KMS-11 (cell line): ENCODE data around the gene HS6ST2.

Source experiments
- H2AFZ ChIP-seq: fragments of 200-600 bp; sonication (generic); 2 replicates; pipeline ENCODE4 v1.6.1; 2016; ENCODE audit warnings: antibody characterized with exemption, mixed run types, low read depth
- H3K27ac ChIP-seq: fragments of 200-600 bp; sonication (generic); 2 replicates; pipeline ENCODE4 v1.6.1; 2016; ENCODE audit warnings: mild to moderate bottlenecking, mixed run types
- H3K27me3 ChIP-seq: fragments of 200-600 bp; sonication (generic); 2 replicates; pipeline ENCODE4 v1.6.1; 2017; ENCODE audit warnings: mild to moderate bottlenecking, low read depth, mixed run types, moderate library complexity; ENCODE audit not compliant: insufficient read depth
- H3K36me3 ChIP-seq: fragments of 200-600 bp; sonication (generic); 2 replicates; pipeline ENCODE4 v1.6.1; 2017; ENCODE audit warnings: mild to moderate bottlenecking, mixed run types; ENCODE audit not compliant: insufficient read depth
- H3K4me1 ChIP-seq: fragments of 200-600 bp; sonication (generic); 2 replicates; pipeline ENCODE4 v1.6.1; 2016; ENCODE audit warnings: mild to moderate bottlenecking, low read depth, mixed run types; ENCODE audit not compliant: poor library complexity, severe bottlenecking
- H3K4me2 ChIP-seq: fragments of 200-600 bp; sonication (generic); 2 replicates; pipeline ENCODE4 v1.7.0; 2016; ENCODE audit warnings: mild to moderate bottlenecking, mixed run types
- H3K4me3 ChIP-seq: fragments of 200-600 bp; sonication (generic); IDR thresholded peaks from 2 replicates; pipeline ENCODE4 v1.6.1; 2017; ENCODE audit warnings: low read depth, low read length, mixed read lengths; ENCODE audit not compliant: insufficient read depth
- H3K79me2 ChIP-seq: fragments of 200-600 bp; sonication (generic); 2 replicates; pipeline ENCODE4 v1.6.1; 2016; ENCODE audit warnings: low read depth, mixed run types; ENCODE audit not compliant: insufficient read depth
- H3K9ac ChIP-seq: fragments of 200-600 bp; sonication (generic); 2 replicates; pipeline ENCODE4 v1.6.1; 2016; ENCODE audit warnings: mild to moderate bottlenecking, mixed run types
- H4K20me1 ChIP-seq: fragments of 200-600 bp; sonication (generic); 2 replicates; pipeline ENCODE4 v1.6.1; 2016; ENCODE audit warnings: mild to moderate bottlenecking, mixed run types; ENCODE audit not compliant: insufficient read depth
- CTCF ChIP-seq: fragments of 200-600 bp; sonication (generic); conservative IDR thresholded peaks from 2 replicates; pipeline ENCODE4 v1.6.1; 2017; ENCODE audit warnings: low read depth, mild to moderate bottlenecking, antibody characterized with exemption, low read length, moderate library complexity, mixed read lengths

HS6ST2 gene

GRCh38 chrX:132999209-132999608, 40.8 kb upstream of the HS6ST2 start:
- H3K36me3 ChIP-seq: no peaks in the 10 kb centered on the region
- no peak overlapping the region for H3K9ac ChIP-seq

DNA sequence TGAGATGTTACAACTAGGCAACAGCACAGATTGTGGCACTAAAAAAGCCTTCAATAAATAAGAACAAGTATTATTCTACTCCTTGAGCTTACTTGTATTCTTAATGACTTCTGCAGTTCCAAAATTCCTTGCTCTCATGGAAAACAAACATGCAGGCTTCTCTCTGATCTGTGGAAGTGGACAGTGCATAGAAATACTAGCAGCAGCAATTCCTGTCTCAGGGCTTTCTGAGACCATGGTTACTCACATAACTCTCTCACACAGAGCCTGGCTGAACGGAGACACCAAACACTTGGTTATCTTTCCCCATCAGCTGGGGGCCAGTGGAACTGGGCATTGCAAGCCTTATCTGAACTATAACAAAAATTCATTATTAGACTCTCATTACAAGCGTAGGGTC, 32.4 kb upstream of the HS6ST2 start:
- Histone ChIP-seq H2AFZ (no peak overlapping the region), H3K36me3 (no peaks in the 10 kb centered on the region), H3K4me2 (no peak overlapping the region), H3K4me1 (no peaks in the 10 kb centered on the region), H3K79me2 (no peaks in the 10 kb centered on the region), H3K27ac (no peak overlapping the region), H4K20me1 (no peaks in the 10 kb centered on the region), H3K4me3 (no peak overlapping the region), H3K9ac (no peak overlapping the region), H3K27me3 (no peaks in the 10 kb centered on the region)
- TF ChIP-seq CTCF: no peak

More at GRCh38 chrX:132999209-132999608, 40.8 kb upstream of the HS6ST2 start:
- H3K4me1 ChIP-seq: no peaks in the 10 kb centered on the region
- no peak overlapping the region for H2AFZ ChIP-seq
- H3K4me2 ChIP-seq: no peak overlapping the region
- H3K4me3 ChIP-seq: no peak overlapping the region
- H3K27me3 ChIP-seq: no peaks in the 10 kb centered on the region
- H4K20me1 ChIP-seq: no peaks in the 10 kb centered on the region
- TF ChIP-seq CTCF: no peak
- H3K27ac ChIP-seq: no peak overlapping the region
- H3K79me2 ChIP-seq: no peaks in the 10 kb centered on the region

GRCh38 chrX:132986556-132986955, 28.1 kb upstream of the HS6ST2 start:
- no peaks in the 10 kb centered on the region for H3K27me3 ChIP-seq
- H3K4me3 ChIP-seq: no peak overlapping the region
- H3K27ac ChIP-seq: no peak overlapping the region

DNA sequence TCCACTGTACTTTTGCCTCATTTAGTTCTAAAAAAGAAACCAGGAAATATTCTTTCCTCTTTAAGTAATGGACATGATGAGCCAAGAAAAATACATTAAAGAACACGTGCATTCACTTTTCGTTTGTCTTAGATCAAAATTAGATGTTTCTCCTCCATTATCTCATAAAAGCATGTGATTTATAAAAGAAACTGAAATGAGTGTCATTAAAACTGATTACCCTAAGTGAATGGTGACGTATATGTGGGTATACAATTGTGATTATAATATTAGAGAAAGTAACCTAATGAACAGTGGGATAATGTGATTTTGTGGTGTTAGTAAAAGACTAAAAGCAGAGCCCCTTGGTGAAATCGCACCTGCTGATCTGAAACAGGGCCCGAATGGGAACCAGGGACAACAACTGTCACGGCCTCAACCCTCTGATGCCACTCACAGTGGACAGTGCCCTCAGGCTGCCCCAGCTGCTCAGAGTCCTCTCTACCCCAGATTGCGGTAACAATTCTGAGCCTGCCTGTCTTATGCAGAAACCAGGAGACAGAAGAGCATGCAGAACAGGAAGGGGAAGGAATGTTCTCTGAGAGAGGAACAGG, 25.7 kb upstream of the HS6ST2 start:
- Histone ChIP-seq H4K20me1 (no peaks in the 10 kb centered on the region), H3K4me1 (no peaks in the 10 kb centered on the region), H3K79me2 (no peaks in the 10 kb centered on the region), H3K36me3 (no peaks in the 10 kb centered on the region), H3K27me3 (no peaks in the 10 kb centered on the region), H3K4me2 (no peak overlapping the region), H3K9ac (no peak overlapping the region), H2AFZ (no peak overlapping the region), H3K4me3 (no peak overlapping the region), H3K27ac (no peak overlapping the region)
- TF ChIP-seq CTCF: no peak

More at GRCh38 chrX:132986556-132986955, 28.1 kb upstream of the HS6ST2 start:
- Histone ChIP-seq H3K4me2 (no peak overlapping the region), H3K4me1 (no peaks in the 10 kb centered on the region), H3K79me2 (no peaks in the 10 kb centered on the region), H4K20me1 (no peaks in the 10 kb centered on the region), H3K9ac (no peak overlapping the region), H3K36me3 (no peaks in the 10 kb centered on the region), H2AFZ (no peak overlapping the region)
- no peak for TF ChIP-seq CTCF
